Colonic mucosa (tissue), 4 donors: Measurements from ENCODE around the gene ZNF451. TPM values are rescaled to one million over a fixed set of nuclear protein-coding genes. Genes with fewer than 3 reads are reported as not detected.
A peak's percentile ranks its signal among the peaks of the same experiment; 100 is the strongest.

ENCODE experiments used
- DNase-seq: peaks from one replicate; pipeline ENCODE4 v3.0.0-alpha.2; 2020
- H3K27ac ChIP-seq: fragments of 200-600 bp; one replicate; pipeline ENCODE4 v1.8.0; 2021
- H3K27me3 ChIP-seq: fragments of 200-600 bp; one replicate; pipeline ENCODE4 v1.8.0; 2021
- H3K36me3 ChIP-seq: fragments of 200-600 bp; one replicate; pipeline ENCODE4 v1.8.0; 2021
- H3K4me1 ChIP-seq: fragments of 200-600 bp; one replicate; pipeline ENCODE4 v1.8.0; 2021; ENCODE audit warnings: mild to moderate bottlenecking
- H3K4me3 ChIP-seq: fragments of 200-600 bp; one replicate; pipeline ENCODE4 v1.8.0; 2021
- H3K9ac ChIP-seq, 2 donors: one replicate each; pipeline ENCODE4 v1.7.0; 2013; ENCODE audit warnings: control low read depth in 2 of 2, low read depth in 2 of 2, low read length in 2 of 2
- H3K9me3 ChIP-seq: fragments of 200-600 bp; one replicate; pipeline ENCODE4 v1.8.0; 2021
- CTCF ChIP-seq: fragments of 200-600 bp; IDR thresholded peaks from one replicate; pipeline ENCODE4 v1.8.0; 2022; ENCODE audit warnings: antibody characterized with exemption, mild to moderate bottlenecking
- intact Hi-C: fragments of 100-400 bp; cut with DNase I; formaldehyde crosslinking; loops from one replicate; pipeline ENCODE4 v1.14.1; 2022
- total RNA-seq, 2 donors: library from RNA; stranded (reverse); fragmentation: NEBNext Ultra II Directional in 1 of 2; extraction: Animal tissue kit (Norgen Biotek cat#: 25700) in 1 of 2; gene quantifications; one replicate each; pipeline ENCODE4 v1.2.1, GENCODE V29; 2021
- donor health status: healthy.
- donor health status: DM: no; HTN: no; CAD: no.
- donor health status: DM: no; HTN: no; CAD: no.

ZNF451 gene
- total RNA-seq, 2 donors from 2014 or later: 35.1 to 35.9 TPM

GRCh38 chr6:57177545-57178265 lies 87.7 kb downstream of the ZNF451 start:
- peak overlapping the region; percentile 23 for H3K27ac ChIP-seq
- no peak overlapping the region for H3K9ac ChIP-seq
- H3K27me3 ChIP-seq: no peaks in the 10 kb centered on the region
- H3K9me3 ChIP-seq: no peaks in the 10 kb centered on the region
- no peaks in the 10 kb centered on the region for H3K36me3 ChIP-seq
- H3K4me3 ChIP-seq: no peak overlapping the region
- DNase-seq: peak; percentile 28
- intact Hi-C loops: no loop called here
- no peaks in the 10 kb centered on the region for H3K4me1 ChIP-seq
- no peak for TF ChIP-seq CTCF

GRCh38 chr6:57180596-57180995 lies 90.6 kb downstream of the ZNF451 start:
- Histone ChIP-seq H3K27ac (no peak overlapping the region), H3K36me3 (no peaks in the 10 kb centered on the region)

GRCh38 chr6:57182017-57182432 lies 92.0 kb downstream of the ZNF451 start:
- no peak for TF ChIP-seq CTCF
- Histone ChIP-seq H3K4me1 (no peaks in the 10 kb centered on the region), H3K4me3 (no peak overlapping the region), H3K27me3 (no peaks in the 10 kb centered on the region), H3K27ac (no peak overlapping the region), H3K36me3 (no peaks in the 10 kb centered on the region), H3K9ac (no peak overlapping the region), H3K9me3 (no peaks in the 10 kb centered on the region)
- no peak for DNase-seq
- intact Hi-C loops: no loop called here

More at GRCh38 chr6:57180596-57180995, 90.6 kb downstream of the ZNF451 start:
- Histone ChIP-seq H3K9me3 (no peaks in the 10 kb centered on the region), H3K9ac (no peak overlapping the region), H3K4me3 (no peak overlapping the region), H3K4me1 (no peaks in the 10 kb centered on the region), H3K27me3 (no peaks in the 10 kb centered on the region)
- no peak for DNase-seq
- intact Hi-C loops: no loop called here
- no peak for TF ChIP-seq CTCF

- no peaks in the 10 kb centered on the region for H3K9me3 ChIP-seq
- no peak overlapping the region for H3K27ac ChIP-seq
- intact Hi-C loops: no loop called here
- no peaks in the 10 kb centered on the region for H3K27me3 ChIP-seq
- H3K36me3 ChIP-seq: no peaks in the 10 kb centered on the region
- H3K4me1 ChIP-seq: no peaks in the 10 kb centered on the region
- H3K4me3 ChIP-seq: no peak overlapping the region
- no peak for TF ChIP-seq CTCF
- no peak overlapping the region for H3K9ac ChIP-seq
- no peak for DNase-seq
Measured at GRCh38 chr6:57183336-57183735, 93.3 kb downstream of the ZNF451 start.

- intact Hi-C loops: no loop called here
Measured at GRCh38 chr6:57190140-57190539, 100.2 kb downstream of the ZNF451 start.

More at GRCh38 chr6:57190140-57190539, 100.2 kb downstream of the ZNF451 start:
- no peaks in the 10 kb centered on the region for H3K36me3 ChIP-seq
- H3K9ac ChIP-seq: no peak overlapping the region
- no peak overlapping the region for H3K27ac ChIP-seq
- TF ChIP-seq CTCF: peak; percentile 26
- H3K4me3 ChIP-seq: no peak overlapping the region
- no peaks in the 10 kb centered on the region for H3K4me1 ChIP-seq
- H3K9me3 ChIP-seq: no peaks in the 10 kb centered on the region
- DNase-seq: no peak
- no peaks in the 10 kb centered on the region for H3K27me3 ChIP-seq
